Left lung (tissue), 10 donors: ENCODE results near the gene ALDH1A1. TPM values are rescaled to one million over a fixed set of nuclear protein-coding genes. Genes with fewer than 3 reads are reported as not detected.

Experiments
- ATAC-seq: fragments of 200-7000 bp; cut with Tn5 transposase; one replicate; pipeline ENCODE4 v1.9.1; 2020; ENCODE audit warnings: moderate library complexity
- DNase-seq, 4 donors: peaks; one replicate each; pipeline ENCODE4 v3.0.0-alpha.2; 2013 to 2020
- H3K27ac ChIP-seq, 2 donors: fragments of 200-600 bp; sonication (generic) in 1 of 2; one replicate each; pipeline versions ENCODE4 v1.5.0 to v1.8.0; 2020 to 2021
- H3K27me3 ChIP-seq, 2 donors: fragments of 200-600 bp; sonication (generic) in 1 of 2; one replicate each; pipeline versions ENCODE4 v1.5.0 to v1.8.0; 2020 to 2021
- H3K36me3 ChIP-seq, 2 donors: fragments of 200-600 bp; sonication (generic) in 1 of 2; one replicate each; pipeline versions ENCODE4 v1.5.0 to v1.8.0; 2020 to 2021
- H3K4me1 ChIP-seq, 2 donors: fragments of 200-600 bp; one replicate each; pipeline ENCODE4 v1.8.0; 2021
- H3K4me3 ChIP-seq, 2 donors: fragments of 200-600 bp; sonication (generic) in 1 of 2; one replicate each; pipeline versions ENCODE4 v1.5.0 to v1.8.0; 2020 to 2021; ENCODE audit warnings: mild to moderate bottlenecking in 1 of 2
- H3K9me3 ChIP-seq, 2 donors: fragments of 200-600 bp; sonication (generic) in 1 of 2; one replicate each; pipeline versions ENCODE4 v1.5.0 to v1.8.0; 2020 to 2021
- intact Hi-C, 2 donors: fragments of 100-400 bp; cut with DNase I; formaldehyde crosslinking; loops; one replicate each; pipeline versions ENCODE4 v1.11.2 to v1.14.2; 2022
- polyA plus RNA-seq, 6 donors: library from polyadenylated mRNA; unstranded; fragments of 120-200 nt; gene quantifications; one replicate each; pipeline ENCODE4 v1.2.1, GENCODE V29; 2013; ENCODE audit not compliant: insufficient read length in 6 of 6
- total RNA-seq, 2 donors: library from RNA; stranded (reverse); fragmentation: NEBNext Ultra II Directional; extraction: Animal tissue kit (Norgen Biotek cat#: 25700); gene quantifications; one replicate each; pipeline ENCODE4 v1.2.1, GENCODE V29; 2021
- TF ChIP-seq, protein P1 (sequence below), 2 donors: fragments of 200-600 bp; sonication (generic) in 1 of 2; IDR thresholded peaks; one replicate each; pipeline versions ENCODE4 v1.5.0 to v1.8.0; 2021; ENCODE audit warnings: antibody characterized with exemption in 2 of 2
- donor health status: DM: no; HTN: yes; CAD: no.
- donor health status: DM: no; HTN: no; CAD: no.

ALDH1A1 gene
- total and polyA plus RNA-seq, 8 donors: 23.2 to 126 (median 46.6) TPM

DNA sequence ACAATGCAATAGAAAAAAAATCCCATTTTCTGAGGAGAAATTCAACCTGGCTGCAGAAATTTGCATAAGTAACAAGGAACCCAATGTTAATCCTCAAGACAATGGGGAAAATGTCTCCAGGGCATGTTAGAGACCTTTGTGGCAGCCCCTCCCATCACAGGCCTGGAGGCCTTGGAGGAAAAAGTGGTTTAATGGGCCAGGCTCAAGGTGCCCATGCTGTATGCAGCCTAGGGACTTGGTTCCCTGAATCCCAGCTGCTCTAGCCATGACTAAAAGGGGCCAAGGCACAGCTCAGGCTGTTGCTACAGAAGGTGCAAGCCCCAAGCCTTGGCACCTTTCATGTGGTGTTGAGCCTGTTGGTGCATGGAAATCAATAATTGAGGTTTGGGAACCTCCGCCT lies 66.5 kb downstream of the ALDH1A1 start:
- no peaks in the 10 kb centered on the region for H3K36me3 ChIP-seq
- H3K4me1 ChIP-seq: no peaks in the 10 kb centered on the region
- no peak overlapping the region for H3K27ac ChIP-seq
- no peak for ATAC-seq
- TF ChIP-seq, protein P1, sequence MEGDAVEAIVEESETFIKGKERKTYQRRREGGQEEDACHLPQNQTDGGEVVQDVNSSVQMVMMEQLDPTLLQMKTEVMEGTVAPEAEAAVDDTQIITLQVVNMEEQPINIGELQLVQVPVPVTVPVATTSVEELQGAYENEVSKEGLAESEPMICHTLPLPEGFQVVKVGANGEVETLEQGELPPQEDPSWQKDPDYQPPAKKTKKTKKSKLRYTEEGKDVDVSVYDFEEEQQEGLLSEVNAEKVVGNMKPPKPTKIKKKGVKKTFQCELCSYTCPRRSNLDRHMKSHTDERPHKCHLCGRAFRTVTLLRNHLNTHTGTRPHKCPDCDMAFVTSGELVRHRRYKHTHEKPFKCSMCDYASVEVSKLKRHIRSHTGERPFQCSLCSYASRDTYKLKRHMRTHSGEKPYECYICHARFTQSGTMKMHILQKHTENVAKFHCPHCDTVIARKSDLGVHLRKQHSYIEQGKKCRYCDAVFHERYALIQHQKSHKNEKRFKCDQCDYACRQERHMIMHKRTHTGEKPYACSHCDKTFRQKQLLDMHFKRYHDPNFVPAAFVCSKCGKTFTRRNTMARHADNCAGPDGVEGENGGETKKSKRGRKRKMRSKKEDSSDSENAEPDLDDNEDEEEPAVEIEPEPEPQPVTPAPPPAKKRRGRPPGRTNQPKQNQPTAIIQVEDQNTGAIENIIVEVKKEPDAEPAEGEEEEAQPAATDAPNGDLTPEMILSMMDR (IDR thresholded peaks at IDR 0.05): no peak
- DNase-seq: no peak
- H3K9me3 ChIP-seq: no peaks in the 10 kb centered on the region
- H3K4me3 ChIP-seq: no peak overlapping the region
- intact Hi-C loops: no loop called here
- H3K27me3 ChIP-seq: no peaks in the 10 kb centered on the region

DNA sequence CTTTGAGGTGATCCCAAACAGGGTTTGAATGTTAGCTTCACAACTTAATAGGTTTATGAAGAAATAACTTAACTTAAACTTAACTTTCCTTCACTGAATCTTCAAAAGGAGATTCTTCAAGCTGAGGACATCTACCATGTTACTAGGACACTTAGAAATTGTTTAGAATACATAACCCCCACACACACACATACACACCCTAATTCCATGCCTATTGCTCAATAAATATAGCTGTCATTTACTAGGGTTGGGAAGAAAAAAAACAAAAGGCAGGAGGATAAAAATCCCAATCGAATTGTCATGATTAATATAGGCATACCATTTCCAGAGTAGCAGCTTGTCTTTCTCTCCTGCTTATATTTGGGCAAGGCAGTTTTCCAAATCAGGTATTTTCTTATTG lies 68.3 kb downstream of the ALDH1A1 start:
- no peaks in the 10 kb centered on the region for H3K4me1 ChIP-seq
- TF ChIP-seq, protein P1 (IDR thresholded peaks at IDR 0.05): no peak
- DNase-seq: no peak
- no peaks in the 10 kb centered on the region for H3K27me3 ChIP-seq
- H3K4me3 ChIP-seq: no peak overlapping the region
- H3K9me3 ChIP-seq: no peaks in the 10 kb centered on the region
- no peaks in the 10 kb centered on the region for H3K36me3 ChIP-seq
- H3K27ac ChIP-seq: no peak overlapping the region
- ATAC-seq: no peak
- intact Hi-C loops: no loop called here

DNA sequence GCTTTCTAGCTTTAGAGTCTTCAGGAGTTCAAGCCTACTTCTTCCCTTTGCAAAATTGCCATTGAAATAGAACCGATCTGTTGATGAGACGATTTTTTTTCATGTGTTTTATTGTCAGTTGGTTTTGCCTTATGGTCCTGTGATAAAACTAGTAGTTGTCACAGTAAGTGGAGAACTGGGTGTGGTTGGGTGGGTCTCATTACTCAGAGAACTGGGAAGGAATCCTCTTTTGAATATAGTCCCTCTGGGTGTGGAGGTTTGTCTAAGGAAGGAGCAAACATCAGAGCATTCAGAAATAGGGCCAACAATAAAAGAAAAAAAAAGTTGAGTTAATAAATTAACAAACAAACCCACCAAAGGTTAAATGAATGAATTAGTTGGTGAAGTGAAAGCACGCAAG lies 69.0 kb downstream of the ALDH1A1 start:
- Histone ChIP-seq H3K27ac (no peak overlapping the region), H3K4me1 (no peaks in the 10 kb centered on the region), H3K36me3 (no peaks in the 10 kb centered on the region), H3K4me3 (no peak overlapping the region), H3K27me3 (no peaks in the 10 kb centered on the region), H3K9me3 (no peaks in the 10 kb centered on the region)
- TF ChIP-seq, protein P1 (IDR thresholded peaks at IDR 0.05): no peak
- ATAC-seq: no peak
- no peak for DNase-seq
- intact Hi-C loops: no loop called here

DNA sequence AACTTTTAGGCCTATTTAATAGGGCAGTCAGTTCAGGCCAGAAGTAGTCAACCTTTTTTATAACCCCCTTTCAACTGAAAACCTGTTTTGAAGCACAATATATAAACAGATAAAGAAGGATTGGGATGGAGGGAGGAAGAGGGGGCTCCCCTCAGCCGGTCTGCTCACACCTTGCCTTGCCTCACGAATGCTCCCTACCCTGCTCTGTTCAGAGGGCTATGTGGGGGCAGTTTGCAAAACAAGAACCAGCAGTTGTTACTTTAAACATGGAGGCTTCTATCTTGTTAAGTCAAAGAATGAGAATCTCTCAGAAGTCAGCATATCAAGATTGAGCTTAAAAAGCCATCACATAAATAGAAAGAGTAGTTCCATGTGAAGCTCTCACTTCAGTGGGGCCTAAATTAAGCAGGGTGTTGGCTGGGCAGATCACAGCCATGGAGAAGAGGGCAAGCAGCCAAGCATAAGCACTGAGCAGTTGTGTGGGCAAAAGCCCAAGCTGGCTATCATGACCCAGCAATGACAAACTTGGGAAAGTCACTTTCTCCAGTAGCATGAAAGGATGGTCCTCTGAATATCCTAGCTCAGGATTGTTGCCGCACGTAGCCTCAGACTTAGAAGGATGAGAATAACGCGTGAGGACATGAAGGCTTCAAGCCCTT lies 70.6 kb downstream of the ALDH1A1 start:
- Histone ChIP-seq H3K36me3 (no peaks in the 10 kb centered on the region), H3K27me3 (no peaks in the 10 kb centered on the region), H3K27ac (no peak overlapping the region), H3K9me3 (peaks cover 0 to 3% of the 10 kb centered on the region in 2 donors), H3K4me1 (no peaks in the 10 kb centered on the region), H3K4me3 (no peak overlapping the region)
- intact Hi-C loops: no loop called here
- TF ChIP-seq, protein P1 (IDR thresholded peaks at IDR 0.05): no peak
- no peak for ATAC-seq
- no peak for DNase-seq

DNA sequence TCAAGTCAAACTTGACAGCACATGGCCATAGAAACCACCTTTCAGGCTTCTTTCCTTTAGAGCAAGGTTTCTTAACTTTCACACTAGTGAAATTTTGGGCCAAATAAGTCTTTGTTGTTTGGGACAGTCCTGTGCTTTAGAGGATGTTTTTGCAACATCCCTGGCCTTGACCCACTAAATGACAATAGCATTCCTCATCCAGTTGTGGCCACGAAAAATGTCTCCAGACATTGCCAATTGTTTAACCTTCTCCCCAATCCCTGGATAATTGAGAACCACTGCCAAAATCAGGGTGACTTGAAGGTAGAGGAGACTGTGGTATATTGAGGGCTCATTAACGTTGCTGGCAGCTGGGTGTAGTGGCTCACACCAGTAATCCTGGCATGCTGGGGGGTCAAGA lies 72.0 kb downstream of the ALDH1A1 start:
- no peaks in the 10 kb centered on the region for H3K36me3 ChIP-seq
- intact Hi-C loops: no loop called here
- H3K4me3 ChIP-seq: no peak overlapping the region
- no peak for DNase-seq
- H3K9me3 ChIP-seq: peaks cover 0 to 3% of the 10 kb centered on the region in 2 donors
- H3K4me1 ChIP-seq: no peaks in the 10 kb centered on the region
- H3K27ac ChIP-seq: no peak overlapping the region
- no peaks in the 10 kb centered on the region for H3K27me3 ChIP-seq
- TF ChIP-seq, protein P1 (IDR thresholded peaks at IDR 0.05): no peak
- no peak for ATAC-seq
